HL-60 (cell line): Measurements from ENCODE around the gene LEKR1.

Source experiments
- DNase-seq, 2 experiments: peaks; one replicate each; pipeline ENCODE4 v3.0.0-alpha.2; 2010 to 2020; ENCODE audit warnings: low read depth in 1 of 2, low spot score in 1 of 2
- H3K27ac ChIP-seq: fragments of 250-450 bp; sonication (Bioruptor Pico); replicated peaks from 2 replicates; pipeline ENCODE4 v1.5.1; 2020; ENCODE audit warnings: mild to moderate bottlenecking, moderate library complexity
- H3K27me3 ChIP-seq: fragments of 250-450 bp; sonication (Bioruptor Pico); 2 replicates; pipeline ENCODE4 v1.5.1; 2021; ENCODE audit warnings: mild to moderate bottlenecking, moderate library complexity; ENCODE audit not compliant: insufficient read depth, poor library complexity, severe bottlenecking
- H3K4me3 ChIP-seq: replicated peaks from 2 replicates; pipeline ENCODE4 v1.5.1; 2011; ENCODE audit warnings: mild to moderate bottlenecking, control low read depth, low read length; ENCODE audit not compliant: insufficient read depth
- CTCF ChIP-seq: IDR thresholded peaks from one replicate; pipeline ENCODE4 v1.5.1; 2011; ENCODE audit warnings: low read length, control low read depth, inconsistent platforms; ENCODE audit not compliant: insufficient read depth
- GABPA ChIP-seq: IDR thresholded peaks from 2 replicates; pipeline ENCODE4 v1.6.1; 2012; ENCODE audit warnings: low read depth
- POLR2AphosphoS5 ChIP-seq: IDR thresholded peaks from 2 replicates; pipeline ENCODE4 v1.6.1; 2012; ENCODE audit warnings: low read depth
- REST ChIP-seq: IDR thresholded peaks from 2 replicates; pipeline ENCODE4 v1.6.1; 2012; ENCODE audit warnings: low read depth; ENCODE audit not compliant: insufficient replicate concordance
- SPI1 ChIP-seq: IDR thresholded peaks from 2 replicates; pipeline ENCODE4 v1.6.1; 2012; ENCODE audit warnings: low read depth, mild to moderate bottlenecking, borderline replicate concordance

The LEKR1 gene

GRCh38 chr3:156843071-156843808, 17.1 kb downstream of the LEKR1 start:
- H3K27ac ChIP-seq, result no peak overlapping the region
- no peak for TF ChIP-seq REST
- no peak for TF ChIP-seq SPI1
- no peak for TF ChIP-seq GABPA
- no peak for TF ChIP-seq CTCF
- TF ChIP-seq POLR2AphosphoS5, result no peak
- no peaks in the 10 kb centered on the region for H3K27me3 ChIP-seq
- H3K4me3 ChIP-seq, result no peak overlapping the region
- no peak for DNase-seq

- Histone ChIP-seq H3K27ac (no peak overlapping the region), H3K27me3 (no peaks in the 10 kb centered on the region), H3K4me3 (no peak overlapping the region)
- TF ChIP-seq POLR2AphosphoS5 (no peak), REST (no peak), GABPA (no peak), CTCF (no peak), SPI1 (no peak)
- no peak for DNase-seq
These were observed 21.7 kb downstream of the LEKR1 start for GRCh38 chr3:156847752-156848448.

GRCh38 chr3:156859578-156859977, 33.4 kb downstream of the LEKR1 start:
- no peak overlapping the region for H3K27ac ChIP-seq
- no peak for DNase-seq
- no peak overlapping the region for H3K4me3 ChIP-seq
- no peaks in the 10 kb centered on the region for H3K27me3 ChIP-seq
- TF ChIP-seq SPI1, result no peak
- no peak for TF ChIP-seq REST
- no peak for TF ChIP-seq POLR2AphosphoS5
- no peak for TF ChIP-seq CTCF
- no peak for TF ChIP-seq GABPA
